ENCODE data around the gene CSNK1G2.

Gene CSNK1G2

GRCh38 chr19:1997353-1998233 lies 56.6 kb downstream of the CSNK1G2 start:
- H3K27ac ChIP-seq = no peak overlapping the region
- TF ChIP-seq, protein P1, sequence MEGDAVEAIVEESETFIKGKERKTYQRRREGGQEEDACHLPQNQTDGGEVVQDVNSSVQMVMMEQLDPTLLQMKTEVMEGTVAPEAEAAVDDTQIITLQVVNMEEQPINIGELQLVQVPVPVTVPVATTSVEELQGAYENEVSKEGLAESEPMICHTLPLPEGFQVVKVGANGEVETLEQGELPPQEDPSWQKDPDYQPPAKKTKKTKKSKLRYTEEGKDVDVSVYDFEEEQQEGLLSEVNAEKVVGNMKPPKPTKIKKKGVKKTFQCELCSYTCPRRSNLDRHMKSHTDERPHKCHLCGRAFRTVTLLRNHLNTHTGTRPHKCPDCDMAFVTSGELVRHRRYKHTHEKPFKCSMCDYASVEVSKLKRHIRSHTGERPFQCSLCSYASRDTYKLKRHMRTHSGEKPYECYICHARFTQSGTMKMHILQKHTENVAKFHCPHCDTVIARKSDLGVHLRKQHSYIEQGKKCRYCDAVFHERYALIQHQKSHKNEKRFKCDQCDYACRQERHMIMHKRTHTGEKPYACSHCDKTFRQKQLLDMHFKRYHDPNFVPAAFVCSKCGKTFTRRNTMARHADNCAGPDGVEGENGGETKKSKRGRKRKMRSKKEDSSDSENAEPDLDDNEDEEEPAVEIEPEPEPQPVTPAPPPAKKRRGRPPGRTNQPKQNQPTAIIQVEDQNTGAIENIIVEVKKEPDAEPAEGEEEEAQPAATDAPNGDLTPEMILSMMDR (IDR thresholded peaks at IDR 0.05) = no peak
- H3K4me3 ChIP-seq = no peak overlapping the region
- no peak for DNase-seq (ENCODE audit: low spot score)

- Histone ChIP-seq H3K4me3 (no peak overlapping the region), H3K27ac (no peak overlapping the region)
- TF ChIP-seq, protein P1 (IDR thresholded peaks at IDR 0.05) = no peak
- no peak for DNase-seq (ENCODE audit: low spot score)
Measured at GRCh38 chr19:1998712-1999708, 58.0 kb downstream of the CSNK1G2 start.

DNA sequence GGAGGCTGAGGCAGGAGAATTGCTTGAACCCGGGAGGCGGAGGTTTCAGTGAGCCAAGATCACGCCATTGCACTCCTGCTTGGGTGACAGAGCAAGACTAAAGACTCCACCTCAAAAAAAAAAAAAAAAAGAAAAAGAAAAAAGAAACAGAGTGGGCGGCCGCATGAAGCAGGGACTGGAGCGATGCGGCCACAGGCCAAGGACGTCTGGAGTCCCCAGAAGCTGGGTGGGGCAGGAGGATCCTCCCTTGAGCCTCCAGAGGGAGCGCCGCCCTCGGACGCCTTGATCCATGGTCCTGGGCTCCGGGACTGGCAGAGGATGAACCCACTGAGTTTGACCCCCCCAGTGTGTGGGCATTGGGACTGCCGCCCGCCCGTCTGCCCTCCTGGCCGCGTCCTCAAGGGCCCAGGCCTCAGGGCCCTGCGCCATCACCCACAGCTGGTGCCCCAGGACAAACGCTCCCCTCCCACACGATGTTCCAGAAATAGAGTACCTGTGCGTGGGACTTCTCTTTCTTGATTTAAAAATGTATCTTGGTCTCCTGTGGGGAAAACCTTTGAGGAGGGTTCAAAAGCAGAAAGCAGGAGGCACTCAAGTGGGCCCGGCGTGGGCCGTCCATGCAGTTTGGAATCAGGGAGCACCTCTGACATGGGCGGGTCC lies 59.0 kb downstream of the CSNK1G2 start:
- Histone ChIP-seq H3K4me3 (no peak overlapping the region), H3K27ac (no peak overlapping the region)
- DNase-seq (ENCODE audit: low spot score) = no peak
- TF ChIP-seq, protein P1 (IDR thresholded peaks at IDR 0.05) = no peak

GRCh38 chr19:2003874-2004273 lies 62.9 kb downstream of the CSNK1G2 start:
- no peak overlapping the region for H3K4me3 ChIP-seq
- DNase-seq (ENCODE audit: low spot score) = no peak
- H3K27ac ChIP-seq = no peak overlapping the region
- TF ChIP-seq, protein P1 (IDR thresholded peaks at IDR 0.05) = no peak

- Histone ChIP-seq H3K27ac (no peak overlapping the region), H3K4me3 (no peak overlapping the region)
- TF ChIP-seq, protein P1 (IDR thresholded peaks at IDR 0.05) = no peak
- DNase-seq (ENCODE audit: low spot score) = no peak
Measured at GRCh38 chr19:2010135-2010668, 69.2 kb downstream of the CSNK1G2 start.

GRCh38 chr19:2011169-2011568 lies 70.2 kb downstream of the CSNK1G2 start:
- no peak for DNase-seq (ENCODE audit: low spot score)
- TF ChIP-seq, protein P1 (IDR thresholded peaks at IDR 0.05) = no peak
- Histone ChIP-seq H3K27ac (no peak overlapping the region), H3K4me3 (no peak overlapping the region)

All from coronary artery (tissue), 2 donors.